ENCODE measurements around the gene MRPL17. TPM values are rescaled to one million over a fixed set of nuclear protein-coding genes. Genes with fewer than 3 reads are reported as not detected.

The MRPL17 gene
- total and polyA plus RNA-seq, 2 experiments from 2014 or later = 26.7 to 81.8 TPM

GRCh38 chr11:6646918-6647679 lies 36.0 kb downstream of the MRPL17 start:
- no peaks in the 10 kb centered on the region for H3K36me3 ChIP-seq (ENCODE audit: insufficient read depth)
- H3K4me2 ChIP-seq = peak overlapping the region; percentile 67
- H4K20me1 ChIP-seq (replicated peaks; ENCODE audit: insufficient read depth) = no peaks in the 10 kb centered on the region
- ATAC-seq = peak; percentile 85
- peak overlapping the region; percentile 63; the same call in 1 of the 2 replicates for H2AFZ ChIP-seq
- 0 out of 2 replicates have a peak, but pooled peaks cover 7% of the 10 kb centered on the region for H3K9me2 ChIP-seq (ENCODE audit: insufficient read depth)
- no peaks in the 10 kb centered on the region for H3F3A ChIP-seq (replicated peaks; ENCODE audit: low read depth)
- H3K9me3 Mint-ChIP-seq = no peaks in the 10 kb centered on the region
- H3K4me1 ChIP-seq (ENCODE audit: insufficient read depth) = peaks cover 13% of the 10 kb centered on the region; the same call in 1 of the 2 replicates
- H3K27me3 ChIP-seq (ENCODE audit: insufficient read depth) = peaks cover 9% of the 10 kb centered on the region; the same call in 1 of the 2 replicates
- no peaks in the 10 kb centered on the region for H3K79me2 ChIP-seq (replicated peaks; ENCODE audit: insufficient read depth)
- no peaks in the 10 kb centered on the region for H3K36me3 Mint-ChIP-seq (ENCODE audit: low read depth)
- H3K27ac Mint-ChIP-seq = no peak overlapping the region
- peak overlapping the region; percentile 27; the same call in 1 of the 2 replicates for H3K4me3 ChIP-seq
- no peaks in the 10 kb centered on the region for H3K27me3 Mint-ChIP-seq (ENCODE audit: insufficient read depth, low read depth, poor library complexity)
- TF ChIP-seq EZH2phosphoT487 (IDR thresholded peaks at IDR 0.05; ENCODE audit: unreplicated experiment) = no peak
- peak; percentile 43 for DNase-seq (ENCODE audit: low spot score)
- H3K27ac ChIP-seq (ENCODE audit: low read depth) = no peak overlapping the region
- H3K4me3 Mint-ChIP-seq = no peak overlapping the region
- H3K4me1 Mint-ChIP-seq = no peaks in the 10 kb centered on the region

- Mint-ChIP-seq H3K4me1 (no peaks in the 10 kb centered on the region), H3K9me3 (no peaks in the 10 kb centered on the region), H3K4me3 (no peak overlapping the region), H3K27ac (no peak overlapping the region), H3K36me3 (ENCODE audit: low read depth) (no peaks in the 10 kb centered on the region), H3K27me3 (ENCODE audit: insufficient read depth, low read depth, poor library complexity) (no peaks in the 10 kb centered on the region)
- Histone ChIP-seq H3K79me2 (replicated peaks; ENCODE audit: insufficient read depth) (no peaks in the 10 kb centered on the region), H3F3A (replicated peaks; ENCODE audit: low read depth) (no peaks in the 10 kb centered on the region), H3K36me3 (ENCODE audit: insufficient read depth) (no peaks in the 10 kb centered on the region), H3K4me1 (ENCODE audit: insufficient read depth) (peaks cover 13% of the 10 kb centered on the region; the same call in 1 of the 2 replicates), H3K4me3 (peak overlapping the region; percentile 27; the same call in 1 of the 2 replicates), H2AFZ (peak overlapping the region; percentile 63; the same call in 1 of the 2 replicates), H3K27ac (ENCODE audit: low read depth) (no peak overlapping the region), H3K9me2 (ENCODE audit: insufficient read depth) (0 out of 2 replicates have a peak, but pooled peaks cover 7% of the 10 kb centered on the region), H3K27me3 (ENCODE audit: insufficient read depth) (0 out of 2 replicates have a peak, but pooled peaks cover 5% of the 10 kb centered on the region), H3K4me2 (peak overlapping the region; percentile 67), H4K20me1 (replicated peaks; ENCODE audit: insufficient read depth) (no peaks in the 10 kb centered on the region)
- peak; percentile 29 for DNase-seq (ENCODE audit: low spot score)
- ATAC-seq = peak; percentile 22
- no peak for TF ChIP-seq CTCF (conservative IDR thresholded peaks at IDR 0.05; ENCODE audit: low read depth in 2 of 2)
- no peak for TF ChIP-seq CREB1 (CRISPR knock-in tag; IDR thresholded peaks at IDR 0.05; ENCODE audit: low read depth)
- no peak for TF ChIP-seq POLR2AphosphoS5 (IDR thresholded peaks at IDR 0.05; ENCODE audit: low read depth)
- TF ChIP-seq ZNF331 (CRISPR knock-in tag; IDR thresholded peaks at IDR 0.05; ENCODE audit: low read depth) = no peak
- no peak for TF ChIP-seq EZH2 (IDR thresholded peaks at IDR 0.05; ENCODE audit: low read depth, unreplicated experiment)
- TF ChIP-seq REST (IDR thresholded peaks at IDR 0.05; ENCODE audit: unreplicated experiment) = no peak
- no peak for TF ChIP-seq NANOG (IDR thresholded peaks at IDR 0.05; ENCODE audit: borderline replicate concordance)
- no peak for TF ChIP-seq STAT1 (IDR thresholded peaks at IDR 0.05; ENCODE audit: unreplicated experiment)
These were observed 36.6 kb downstream of the MRPL17 start for GRCh38 chr11:6646576-6646917.

Data from GM23338 (cell line).